Measurements from ENCODE around the gene POU3F2.

DNA sequence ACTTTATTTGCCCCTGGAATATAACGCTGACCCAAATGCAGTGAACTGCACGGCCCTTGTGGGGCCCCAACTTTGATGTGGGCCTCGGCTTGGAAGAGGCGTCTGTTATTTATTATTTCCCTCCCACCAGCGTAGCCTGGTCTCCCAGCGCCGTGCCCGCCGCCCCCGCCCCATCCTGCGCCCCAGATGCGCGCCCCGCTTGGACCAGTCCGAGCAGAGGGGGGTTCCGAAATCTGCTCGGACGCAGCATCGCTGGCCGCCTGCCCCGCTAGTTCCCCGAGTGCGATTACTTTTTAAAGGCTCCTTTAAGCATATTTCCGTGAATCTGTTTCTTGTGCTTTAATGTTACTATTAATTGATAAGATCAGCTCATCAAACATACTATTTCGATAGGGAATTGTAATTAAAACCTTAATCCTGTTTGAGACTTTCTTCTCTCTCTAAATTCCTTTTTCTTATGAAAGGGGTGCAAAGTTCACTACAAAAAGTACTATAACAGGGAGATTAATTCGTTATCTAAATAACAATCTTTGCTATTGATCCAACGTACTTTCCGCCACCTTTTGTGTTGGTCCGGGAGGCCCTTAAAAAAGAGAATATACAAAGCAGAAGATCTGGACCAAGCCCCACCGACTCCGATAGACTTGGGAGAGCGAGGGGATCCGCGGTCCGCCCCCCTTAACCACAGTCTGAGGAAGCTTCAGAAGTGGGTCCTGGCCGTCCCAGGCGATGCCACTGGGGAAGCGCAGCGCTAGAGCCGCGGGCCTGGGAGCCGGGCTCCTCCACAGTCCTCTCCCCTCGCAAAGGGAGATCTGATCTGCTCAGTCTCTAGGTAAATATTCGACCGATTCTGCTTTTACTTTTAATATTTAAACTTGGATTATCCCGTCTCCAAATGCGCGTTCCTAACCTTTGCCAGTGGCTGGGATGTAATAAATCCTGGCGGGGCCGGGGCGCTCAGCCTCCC, 10.2 kb downstream of the POU3F2 start:
- TF ChIP-seq POLR2A (IDR thresholded peaks at IDR 0.05) = no peak
- TF ChIP-seq, protein P1, sequence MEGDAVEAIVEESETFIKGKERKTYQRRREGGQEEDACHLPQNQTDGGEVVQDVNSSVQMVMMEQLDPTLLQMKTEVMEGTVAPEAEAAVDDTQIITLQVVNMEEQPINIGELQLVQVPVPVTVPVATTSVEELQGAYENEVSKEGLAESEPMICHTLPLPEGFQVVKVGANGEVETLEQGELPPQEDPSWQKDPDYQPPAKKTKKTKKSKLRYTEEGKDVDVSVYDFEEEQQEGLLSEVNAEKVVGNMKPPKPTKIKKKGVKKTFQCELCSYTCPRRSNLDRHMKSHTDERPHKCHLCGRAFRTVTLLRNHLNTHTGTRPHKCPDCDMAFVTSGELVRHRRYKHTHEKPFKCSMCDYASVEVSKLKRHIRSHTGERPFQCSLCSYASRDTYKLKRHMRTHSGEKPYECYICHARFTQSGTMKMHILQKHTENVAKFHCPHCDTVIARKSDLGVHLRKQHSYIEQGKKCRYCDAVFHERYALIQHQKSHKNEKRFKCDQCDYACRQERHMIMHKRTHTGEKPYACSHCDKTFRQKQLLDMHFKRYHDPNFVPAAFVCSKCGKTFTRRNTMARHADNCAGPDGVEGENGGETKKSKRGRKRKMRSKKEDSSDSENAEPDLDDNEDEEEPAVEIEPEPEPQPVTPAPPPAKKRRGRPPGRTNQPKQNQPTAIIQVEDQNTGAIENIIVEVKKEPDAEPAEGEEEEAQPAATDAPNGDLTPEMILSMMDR (IDR thresholded peaks at IDR 0.05) = no peak
